Fibroblast of skin of left biceps (primary cell): Measurements from ENCODE around the gene IL36G.

Experiments
- DNase-seq, 2 experiments: peaks; one replicate each; pipeline ENCODE4 v3.0.0-alpha.2; 2013; ENCODE audit warnings: low read depth in 2 of 2

IL36G gene

GRCh38 chr2:113018509-113018908 is 40.7 kb downstream of the IL36G start:
- no peak for DNase-seq

DNA sequence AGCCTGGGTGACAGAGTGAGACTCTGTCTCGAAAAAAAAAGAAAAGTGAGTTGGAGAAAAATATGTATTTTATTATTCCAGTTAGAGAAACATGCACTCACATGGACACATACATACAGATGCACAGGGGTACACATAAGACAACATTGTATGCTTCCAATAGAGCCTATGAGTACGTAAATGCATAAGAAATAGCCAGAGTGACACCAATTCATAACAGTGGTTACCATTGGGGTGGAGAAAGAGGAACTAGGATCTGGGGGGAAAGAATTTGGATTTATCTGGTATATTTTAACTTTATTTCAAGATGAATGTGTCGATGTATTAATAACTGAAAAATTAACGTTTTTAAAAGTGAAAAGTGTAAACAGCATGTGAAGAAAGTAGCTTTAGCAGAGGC is 43.5 kb downstream of the IL36G start:
- DNase-seq, result no peak

DNA sequence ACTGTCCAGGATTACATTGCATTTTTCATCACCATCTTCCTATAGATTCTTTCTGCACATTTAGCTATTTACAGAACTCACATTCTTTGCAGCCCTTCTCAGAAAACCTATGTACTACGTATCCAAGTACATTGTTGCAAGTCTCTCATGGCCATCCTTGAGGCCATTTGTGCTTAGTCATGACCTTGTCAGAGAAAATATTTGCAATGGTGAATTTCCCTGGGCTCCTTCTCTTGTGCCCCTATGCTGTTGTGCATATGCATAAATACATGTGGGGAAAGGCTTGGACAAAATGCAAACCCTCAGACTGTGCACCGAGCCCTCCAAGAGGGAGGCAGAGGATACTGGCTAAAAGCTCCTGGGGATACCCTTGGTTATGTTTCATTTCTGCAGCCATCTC is 47.0 kb downstream of the IL36G start:
- no peak for DNase-seq

DNA sequence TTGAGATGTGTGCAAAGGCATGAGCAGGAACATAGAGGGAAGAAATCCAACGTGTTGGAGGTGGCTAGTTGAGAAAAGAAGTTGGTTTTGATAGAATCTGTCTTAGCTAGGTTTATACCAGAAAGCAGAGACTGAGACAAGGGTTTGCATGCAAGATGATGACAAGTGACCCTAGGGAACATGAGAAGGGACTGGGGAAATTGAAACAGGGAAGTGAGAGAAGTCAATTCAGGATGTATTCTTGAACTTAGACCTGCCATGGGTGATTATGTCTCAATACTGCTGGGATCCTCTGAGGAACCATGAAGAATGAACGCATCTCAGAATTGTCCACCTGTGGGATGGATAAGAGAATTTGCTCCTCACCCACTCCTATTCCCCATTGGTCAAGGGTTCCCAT is 47.9 kb downstream of the IL36G start:
- DNase-seq, result no peak

- DNase-seq, result no peak
These were observed 49.9 kb downstream of the IL36G start for GRCh38 chr2:113027691-113028090.

DNA sequence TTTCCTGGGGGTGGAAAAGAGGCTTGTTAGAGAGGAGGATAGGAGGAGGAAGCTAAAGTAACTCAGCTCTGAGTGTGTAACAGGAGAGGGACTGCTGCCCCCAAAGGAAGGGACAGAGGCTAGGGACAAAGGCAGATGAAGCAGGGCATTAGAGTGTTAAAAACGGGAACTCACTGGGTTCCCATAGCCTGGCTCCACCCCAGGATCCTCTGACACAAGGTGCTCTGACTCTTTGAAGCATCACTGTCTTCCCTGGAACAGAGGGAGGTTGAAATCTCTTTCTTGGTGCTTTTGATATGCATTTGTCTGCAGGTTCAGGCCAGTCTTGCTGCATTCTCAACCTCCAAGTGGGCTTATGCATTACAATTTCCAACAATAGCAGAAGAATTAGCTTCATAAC is 50.3 kb downstream of the IL36G start:
- DNase-seq, result no peak

DNA sequence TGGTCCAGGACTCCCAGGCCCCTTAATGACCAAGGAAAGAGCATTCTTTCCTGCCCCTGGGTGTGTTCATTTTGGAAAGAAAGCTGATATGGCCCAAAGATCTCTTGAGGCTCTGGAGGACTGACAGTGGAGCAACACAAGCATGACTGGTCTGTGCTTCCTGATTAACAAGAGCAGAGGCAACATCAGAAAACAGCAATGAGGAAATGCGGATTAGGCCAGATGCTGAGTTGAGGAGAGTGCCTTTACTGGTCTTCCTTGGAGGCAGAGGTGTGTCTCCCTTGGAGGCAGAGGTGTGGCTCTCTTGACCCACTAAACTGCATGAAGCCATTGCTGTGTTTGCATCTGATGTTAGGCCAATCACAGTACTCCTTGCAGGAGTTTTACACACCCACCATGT is 54.9 kb downstream of the IL36G start:
- no peak for DNase-seq

DNA sequence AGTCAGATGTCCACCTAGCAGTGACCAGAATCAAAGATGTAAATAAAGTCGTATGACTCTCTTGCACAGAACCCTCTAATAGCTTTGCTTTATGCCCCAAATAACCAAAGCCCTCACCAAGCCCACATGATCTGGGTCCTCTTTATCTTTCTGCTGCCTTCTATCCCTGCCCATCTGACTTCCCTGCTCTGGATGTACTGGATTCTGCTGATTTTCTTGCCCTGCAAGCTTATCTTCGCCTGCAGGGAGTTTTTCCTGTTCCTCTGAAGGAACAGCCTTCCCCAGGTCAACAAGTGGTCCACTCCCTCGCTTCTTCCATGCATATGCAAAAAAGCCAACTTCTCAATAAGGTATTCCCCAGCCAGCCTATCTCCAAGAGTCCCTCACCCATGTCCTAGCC is 56.2 kb downstream of the IL36G start:
- DNase-seq, result no peak
